ENCODE measurements around the gene CYP26B1.

DNA sequence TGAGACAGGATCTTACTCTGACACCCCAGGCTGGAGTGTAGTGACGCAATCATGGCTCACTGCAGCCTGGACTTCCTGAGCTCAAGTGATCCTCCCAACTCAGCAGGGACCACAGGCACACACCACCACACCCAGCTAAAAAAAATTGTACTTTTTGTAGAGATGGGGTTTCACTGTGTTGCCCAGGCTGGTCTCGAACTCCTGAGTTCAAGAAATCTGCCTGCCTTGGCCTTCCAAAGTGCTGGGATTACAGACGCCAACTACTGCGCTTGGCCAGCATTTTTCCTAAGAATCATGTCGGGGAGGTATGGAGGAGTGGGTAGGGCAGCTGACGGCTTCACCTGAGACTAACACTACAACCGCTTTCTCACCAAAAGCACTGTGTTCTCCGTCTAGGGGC lies 50.4 kb downstream of the CYP26B1 start:
- TF ChIP-seq CTCF (IDR thresholded peaks at IDR 0.05), result no peak
- no peak for TF ChIP-seq POLR2A (IDR thresholded peaks at IDR 0.05)
